Mucosa of descending colon (tissue), 3 donors: ENCODE data around the gene EEF1E1. TPM values are rescaled to one million over a fixed set of nuclear protein-coding genes. Genes with fewer than 3 reads are reported as not detected.

Experiments used
- ATAC-seq: fragments of 200-7000 bp; cut with Tn5 transposase; one replicate; pipeline ENCODE4 v1.9.1; 2020; ENCODE audit warnings: mild to moderate bottlenecking, moderate library complexity
- DNase-seq, 3 donors: peaks; one replicate each; pipeline ENCODE4 v3.0.0-alpha.2; 2020
- H3K36me3 ChIP-seq: fragments of 200-600 bp; one replicate; pipeline ENCODE4 v1.8.0; 2021; ENCODE audit warnings: low read depth, mild to moderate bottlenecking
- H3K4me1 ChIP-seq: fragments of 200-600 bp; one replicate; pipeline ENCODE4 v1.8.0; 2021; ENCODE audit warnings: low read depth, mild to moderate bottlenecking
- H3K4me3 ChIP-seq: fragments of 200-600 bp; one replicate; pipeline ENCODE4 v1.8.0; 2021; ENCODE audit warnings: mild to moderate bottlenecking
- H3K9me3 ChIP-seq: fragments of 200-600 bp; one replicate; pipeline ENCODE4 v1.8.0; 2021; ENCODE audit warnings: mild to moderate bottlenecking
- intact Hi-C, 2 donors: fragments of 100-400 bp; cut with DNase I in 1 of 2; cut with micrococcal nuclease in 1 of 2; formaldehyde crosslinking; loops; one replicate each; pipeline versions ENCODE4 v1.11.0 to v1.11.1; 2022; cut with DNase I, micrococcal nuclease
- total RNA-seq, 3 donors: library from RNA; stranded (reverse); fragmentation: NEBNext Ultra II Directional in 2 of 3; extraction: Animal tissue kit (Norgen Biotek cat#: 25700) in 2 of 3; gene quantifications; one replicate each; pipeline versions ENCODE4 v1.2.1 to v1.2.4, GENCODE V29; 2021 to 2023
- TF ChIP-seq, protein P1 (sequence below): fragments of 200-600 bp; IDR thresholded peaks from one replicate; pipeline ENCODE4 v1.8.0; 2022; ENCODE audit warnings: antibody characterized with exemption, mild to moderate bottlenecking
- donor health status: DM: no; HTN: no; CAD: no; lungs with moderate emphysema.
- donor health status: DM: no; HTN: no; CAD: no.
- donor health status: DM: no; HTN: yes; CAD: no.

Gene EEF1E1
- total RNA-seq, 3 donors from 2014 or later, result 7.8 to 16.4 (median 8.6) TPM

DNA sequence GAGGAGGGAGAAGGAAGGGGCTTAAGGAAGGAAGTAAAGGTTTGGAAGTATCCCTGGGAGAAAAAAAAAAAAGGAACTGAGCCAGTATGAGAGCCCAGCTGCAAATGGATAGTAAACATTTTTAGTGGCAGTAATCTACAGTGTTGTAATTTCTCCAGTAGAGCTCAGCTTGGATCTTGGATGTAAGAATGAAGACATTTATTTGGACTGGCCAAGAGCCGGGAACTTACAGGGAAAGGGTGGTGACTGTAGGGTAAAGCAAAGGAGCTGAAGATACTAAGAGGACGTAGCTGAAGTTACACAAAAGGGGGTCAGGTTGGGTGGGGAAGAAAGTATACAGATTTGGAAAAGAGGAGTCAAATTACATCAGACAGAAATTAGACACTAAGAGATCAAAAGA lies 13.5 kb downstream of the EEF1E1 start:
- DNase-seq (no peak), ATAC-seq (no peak)
- H3K4me1 ChIP-seq, result no peaks in the 10 kb centered on the region
- TF ChIP-seq, protein P1, sequence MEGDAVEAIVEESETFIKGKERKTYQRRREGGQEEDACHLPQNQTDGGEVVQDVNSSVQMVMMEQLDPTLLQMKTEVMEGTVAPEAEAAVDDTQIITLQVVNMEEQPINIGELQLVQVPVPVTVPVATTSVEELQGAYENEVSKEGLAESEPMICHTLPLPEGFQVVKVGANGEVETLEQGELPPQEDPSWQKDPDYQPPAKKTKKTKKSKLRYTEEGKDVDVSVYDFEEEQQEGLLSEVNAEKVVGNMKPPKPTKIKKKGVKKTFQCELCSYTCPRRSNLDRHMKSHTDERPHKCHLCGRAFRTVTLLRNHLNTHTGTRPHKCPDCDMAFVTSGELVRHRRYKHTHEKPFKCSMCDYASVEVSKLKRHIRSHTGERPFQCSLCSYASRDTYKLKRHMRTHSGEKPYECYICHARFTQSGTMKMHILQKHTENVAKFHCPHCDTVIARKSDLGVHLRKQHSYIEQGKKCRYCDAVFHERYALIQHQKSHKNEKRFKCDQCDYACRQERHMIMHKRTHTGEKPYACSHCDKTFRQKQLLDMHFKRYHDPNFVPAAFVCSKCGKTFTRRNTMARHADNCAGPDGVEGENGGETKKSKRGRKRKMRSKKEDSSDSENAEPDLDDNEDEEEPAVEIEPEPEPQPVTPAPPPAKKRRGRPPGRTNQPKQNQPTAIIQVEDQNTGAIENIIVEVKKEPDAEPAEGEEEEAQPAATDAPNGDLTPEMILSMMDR, result no peak
- H3K4me3 ChIP-seq, result no peak overlapping the region
- no peaks in the 10 kb centered on the region for H3K36me3 ChIP-seq
- intact Hi-C loops, result no loop called here
- no peaks in the 10 kb centered on the region for H3K9me3 ChIP-seq

DNA sequence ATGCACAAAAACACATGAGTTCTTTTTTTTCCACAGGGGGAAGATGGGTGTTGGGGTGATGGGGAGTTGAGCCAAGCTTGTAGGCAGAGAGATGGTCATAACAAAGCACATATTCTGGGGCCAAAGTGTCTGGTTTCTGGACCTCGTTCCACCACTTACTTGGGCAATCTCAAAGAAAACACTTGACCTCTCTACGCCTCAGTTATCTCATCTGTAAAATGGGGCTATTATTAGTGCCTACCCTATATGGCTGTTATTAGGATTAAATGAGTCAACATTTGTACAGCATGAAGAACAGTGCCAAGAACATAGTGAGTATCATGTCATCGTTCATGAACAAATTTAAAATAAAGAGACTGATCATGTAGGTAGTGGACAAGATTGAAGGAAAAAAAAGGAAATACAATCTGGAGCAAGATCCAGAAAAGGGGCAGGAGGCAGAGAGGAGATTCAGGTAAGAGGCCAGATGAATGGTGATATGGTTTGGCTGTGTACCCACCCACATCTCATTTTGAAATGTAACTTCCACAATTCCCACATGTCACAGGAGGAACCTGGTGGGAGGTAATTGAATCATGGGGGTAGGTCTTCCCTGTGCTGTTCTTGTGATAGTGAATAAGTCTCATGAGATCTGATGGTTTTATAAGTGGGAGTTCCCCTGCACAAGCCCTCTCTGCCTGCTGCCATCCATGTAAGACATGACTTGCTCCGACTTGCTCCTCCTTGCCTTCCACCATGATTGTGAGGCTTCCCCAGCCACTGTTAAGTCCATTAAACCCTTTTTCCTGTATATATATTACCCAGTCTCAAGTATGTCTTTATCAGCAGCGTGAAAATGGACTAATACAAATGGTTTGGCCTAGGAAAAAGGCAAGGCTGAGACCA lies 14.2 kb downstream of the EEF1E1 start:
- DNase-seq (no peak), ATAC-seq (no peak)
- Histone ChIP-seq H3K4me1 (no peaks in the 10 kb centered on the region), H3K36me3 (no peaks in the 10 kb centered on the region), H3K4me3 (no peak overlapping the region), H3K9me3 (no peaks in the 10 kb centered on the region)
- intact Hi-C loops, result no loop called here
- TF ChIP-seq, protein P1, result no peak

DNA sequence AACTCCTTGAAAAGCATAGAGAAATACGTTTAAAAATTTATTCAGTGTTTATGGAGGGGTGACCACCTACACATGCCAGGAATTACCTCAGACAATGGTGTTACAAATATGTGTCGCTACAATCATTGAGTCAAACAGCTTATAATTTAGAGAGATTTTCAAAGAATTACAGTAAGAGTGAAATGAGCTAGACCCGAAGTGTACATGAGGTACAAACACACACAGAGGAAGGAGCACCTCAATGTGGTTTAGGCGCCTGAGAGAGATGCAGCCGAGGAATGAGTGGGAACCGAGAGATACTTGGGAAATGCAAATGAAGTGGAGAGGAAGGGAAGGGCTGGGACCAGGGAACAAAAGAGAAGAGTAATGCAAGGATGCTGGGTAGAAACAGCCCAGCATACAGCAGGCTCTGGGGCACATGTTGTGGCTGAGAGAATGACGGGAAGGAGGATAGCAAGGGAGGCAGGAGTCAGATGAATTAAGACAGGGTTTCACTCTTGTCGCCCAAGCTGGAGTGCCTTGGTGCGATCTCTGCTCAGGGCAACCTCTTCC lies 15.5 kb downstream of the EEF1E1 start:
- H3K36me3 ChIP-seq, result no peaks in the 10 kb centered on the region
- no peak for DNase-seq
- H3K9me3 ChIP-seq, result no peaks in the 10 kb centered on the region
- intact Hi-C loops, result no loop called here
- H3K4me1 ChIP-seq, result no peaks in the 10 kb centered on the region
- ATAC-seq, result no peak
- TF ChIP-seq, protein P1, result no peak
- no peak overlapping the region for H3K4me3 ChIP-seq

DNA sequence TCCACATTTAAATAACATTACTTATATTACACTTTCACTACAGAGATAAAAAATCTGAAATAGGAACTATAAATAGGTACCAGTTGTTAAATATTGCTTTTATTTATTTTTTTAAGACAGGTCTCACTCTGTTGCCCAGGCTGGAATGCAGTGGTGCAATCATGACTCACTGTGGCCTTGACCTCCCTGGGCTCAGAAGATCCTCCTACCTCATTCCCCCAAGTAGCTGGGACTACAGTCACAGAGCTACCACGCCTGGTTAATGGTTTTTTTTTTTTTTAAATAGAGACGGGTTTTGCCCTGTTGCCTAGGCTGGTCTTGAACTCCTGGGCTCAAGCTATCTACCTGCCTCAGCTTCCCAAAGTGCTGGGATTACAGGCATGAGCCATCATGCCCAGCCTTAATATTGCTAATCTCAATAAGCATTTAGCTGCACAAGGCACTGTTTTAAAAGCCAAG lies 17.3 kb downstream of the EEF1E1 start:
- no peaks in the 10 kb centered on the region for H3K4me1 ChIP-seq
- DNase-seq (no peak), ATAC-seq (no peak)
- H3K9me3 ChIP-seq, result no peaks in the 10 kb centered on the region
- H3K4me3 ChIP-seq, result no peak overlapping the region
- TF ChIP-seq, protein P1, result no peak
- intact Hi-C loops, result no loop called here
- H3K36me3 ChIP-seq, result no peaks in the 10 kb centered on the region

DNA sequence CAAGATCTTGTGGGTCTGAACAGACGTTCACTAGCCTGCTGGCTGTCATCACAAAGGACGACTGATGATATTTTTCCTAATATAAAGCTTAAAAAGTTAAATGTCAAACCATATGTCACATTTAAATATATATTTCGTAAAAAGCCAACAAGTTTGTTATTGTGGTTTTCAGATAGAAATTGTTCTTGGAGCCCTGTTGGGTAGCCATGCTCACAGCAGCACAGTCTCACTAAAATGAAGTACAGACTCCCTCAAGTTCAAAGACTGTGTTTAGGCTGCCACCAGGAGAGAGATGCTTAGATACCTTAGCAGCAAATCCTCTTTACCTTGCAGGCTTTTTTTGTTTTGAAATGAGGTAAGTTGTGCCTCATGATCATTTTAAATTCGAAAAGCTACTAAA lies 17.8 kb downstream of the EEF1E1 start:
- intact Hi-C loops, result no loop called here
- Histone ChIP-seq H3K36me3 (no peaks in the 10 kb centered on the region), H3K4me3 (no peak overlapping the region), H3K4me1 (no peaks in the 10 kb centered on the region), H3K9me3 (no peaks in the 10 kb centered on the region)
- ATAC-seq (no peak), DNase-seq (no peak)
- TF ChIP-seq, protein P1, result no peak
